Activated CD8-positive, alpha-beta memory T cell treated with anti-CD3 and anti-CD28 coated beads, Interleukin-2, amount 10 ng/mL, durations not matched to agents 7 days and 5 days (primary cell): ENCODE measurements around the gene PRELID3B. TPM values are rescaled to one million over a fixed set of nuclear protein-coding genes. Genes with fewer than 3 reads are reported as not detected.

ENCODE experiments used
- ATAC-seq: fragments of 150-1000 bp; cut with Tn5 transposase; one replicate; pipeline ENCODE4 v1.10.0; 2021; ENCODE audit warnings: moderate library complexity
- CTCF ChIA-PET: fragments of 350-600 bp; sonication (Branson Sonifier 250); formaldehyde crosslinking; loops from one replicate; lab custom pipeline; 2021; ENCODE audit warnings: antibody characterized with exemption; lab: Charles Lee
- DNase-seq: peaks from one replicate; pipeline ENCODE4 v3.0.0-alpha.2; 2020
- H3K27ac Mint-ChIP-seq: one replicate; pipeline ENCODE4 v1.8.0; 2021; ENCODE audit warnings: mild to moderate bottlenecking, mixed read lengths
- H3K27me3 Mint-ChIP-seq: one replicate; pipeline ENCODE4 v1.8.0; 2021; ENCODE audit warnings: mixed read lengths
- H3K36me3 Mint-ChIP-seq: one replicate; pipeline ENCODE4 v1.8.0; 2021; ENCODE audit warnings: mild to moderate bottlenecking, mixed read lengths
- H3K4me1 Mint-ChIP-seq: one replicate; pipeline ENCODE4 v1.8.0; 2021; ENCODE audit warnings: mixed read lengths
- H3K4me3 Mint-ChIP-seq: one replicate; pipeline ENCODE4 v1.8.0; 2021; ENCODE audit warnings: mild to moderate bottlenecking, moderate library complexity, mixed read lengths
- H3K9me3 Mint-ChIP-seq: one replicate; pipeline ENCODE4 v1.8.0; 2022; ENCODE audit warnings: low read depth, mixed read lengths
- total RNA-seq, 2 experiments: library from RNA; stranded (reverse); gene quantifications; one replicate each; pipeline ENCODE4 v1.2.3, GENCODE V29; 2021

PRELID3B gene
- total RNA-seq, 2 experiments from 2014 or later, result 80.4 to 104 TPM

- Mint-ChIP-seq H3K9me3 (no peaks in the 10 kb centered on the region), H3K27ac (no peak overlapping the region), H3K27me3 (no peaks in the 10 kb centered on the region), H3K4me1 (peaks cover 36% of the 10 kb centered on the region), H3K36me3 (peaks cover 20% of the 10 kb centered on the region), H3K4me3 (no peak overlapping the region)
- DNase-seq (no peak), ATAC-seq (no peak)
- CTCF ChIA-PET, result no interaction called here
Measured at GRCh38 chr20:59001449-59002171, 41.0 kb downstream of the PRELID3B start.

DNA sequence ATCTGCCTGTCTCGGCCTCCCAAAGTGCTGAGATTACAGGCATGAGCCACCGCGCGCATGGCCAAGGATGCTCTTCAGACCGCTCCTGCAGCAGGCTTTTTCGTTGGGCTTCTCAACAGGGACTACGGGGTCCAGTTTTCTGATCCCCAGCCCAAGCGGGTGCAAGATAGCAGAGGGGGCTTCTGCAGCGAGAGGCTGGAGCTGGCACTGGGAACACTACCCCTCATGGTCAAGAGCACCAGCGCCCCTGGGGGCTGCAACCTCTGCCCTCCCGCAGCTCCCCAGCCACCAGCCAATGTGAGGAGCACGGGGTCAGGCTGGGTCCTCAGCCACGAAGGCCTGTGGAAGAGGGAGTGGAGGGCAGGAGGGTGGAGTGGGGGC lies 41.5 kb downstream of the PRELID3B start:
- no peaks in the 10 kb centered on the region for H3K27me3 Mint-ChIP-seq
- H3K4me1 Mint-ChIP-seq, result peaks cover 36% of the 10 kb centered on the region
- DNase-seq (no peak), ATAC-seq (no peak)
- CTCF ChIA-PET, result no interaction called here
- peaks cover 22% of the 10 kb centered on the region for H3K36me3 Mint-ChIP-seq
- H3K9me3 Mint-ChIP-seq, result no peaks in the 10 kb centered on the region
- H3K27ac Mint-ChIP-seq, result no peak overlapping the region
- H3K4me3 Mint-ChIP-seq, result no peak overlapping the region

DNA sequence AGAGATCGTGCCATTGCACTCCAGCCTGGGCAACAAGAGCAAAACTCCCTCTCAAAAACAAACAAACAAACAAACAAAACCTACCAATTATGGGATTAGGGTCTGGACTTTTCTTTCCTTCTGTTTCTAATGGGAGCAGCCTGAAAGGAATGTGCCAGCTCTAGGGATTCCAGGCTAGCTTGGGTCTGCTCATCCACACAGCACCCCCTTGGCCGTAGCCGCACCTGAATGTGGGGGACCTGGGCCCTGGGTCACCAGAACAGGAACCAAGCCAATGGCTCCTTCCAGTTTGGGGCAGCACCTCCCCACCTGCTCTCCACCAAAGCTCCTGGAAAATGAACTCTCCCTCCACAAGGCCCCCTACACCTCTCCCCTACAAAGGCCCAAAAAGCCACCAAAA lies 42.3 kb downstream of the PRELID3B start:
- ATAC-seq (no peak), DNase-seq (no peak)
- CTCF ChIA-PET, result no interaction called here
- H3K9me3 Mint-ChIP-seq, result no peaks in the 10 kb centered on the region
- peaks cover 30% of the 10 kb centered on the region for H3K4me1 Mint-ChIP-seq
- H3K4me3 Mint-ChIP-seq, result no peak overlapping the region
- no peaks in the 10 kb centered on the region for H3K27me3 Mint-ChIP-seq
- H3K36me3 Mint-ChIP-seq, result peaks cover 29% of the 10 kb centered on the region
- no peak overlapping the region for H3K27ac Mint-ChIP-seq

DNA sequence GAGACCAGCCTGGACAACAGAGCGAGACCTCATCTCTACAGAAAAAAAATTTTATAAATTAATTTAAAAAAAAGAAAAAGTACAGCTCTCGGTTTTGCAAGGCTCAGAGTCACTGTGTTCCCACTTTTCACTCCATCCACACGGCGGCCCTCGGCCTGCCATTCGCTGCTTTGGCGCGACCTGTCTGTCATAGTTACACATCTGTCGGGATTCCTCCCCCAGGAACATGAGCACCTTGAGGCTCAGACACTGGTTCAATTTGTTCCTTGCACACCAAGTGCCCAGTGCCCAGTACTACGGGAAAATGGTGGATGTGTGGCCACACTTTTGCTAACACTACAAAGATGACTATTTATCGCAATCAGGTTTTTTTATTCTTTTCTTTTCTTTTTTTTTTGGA lies 43.9 kb downstream of the PRELID3B start:
- Mint-ChIP-seq H3K9me3 (no peaks in the 10 kb centered on the region), H3K4me3 (no peak overlapping the region), H3K27me3 (no peaks in the 10 kb centered on the region), H3K36me3 (peaks cover 35% of the 10 kb centered on the region), H3K27ac (no peak overlapping the region), H3K4me1 (peaks cover 15% of the 10 kb centered on the region)
- ATAC-seq (no peak), DNase-seq (no peak)
- CTCF ChIA-PET, result no interaction called here

- DNase-seq (no peak), ATAC-seq (no peak)
- Mint-ChIP-seq H3K27me3 (no peaks in the 10 kb centered on the region), H3K4me3 (no peak overlapping the region), H3K36me3 (peaks cover 36% of the 10 kb centered on the region), H3K4me1 (peaks cover 4% of the 10 kb centered on the region), H3K9me3 (no peaks in the 10 kb centered on the region), H3K27ac (no peak overlapping the region)
- CTCF ChIA-PET, result no interaction called here
Measured at GRCh38 chr20:58997141-58997770, 45.3 kb downstream of the PRELID3B start.

DNA sequence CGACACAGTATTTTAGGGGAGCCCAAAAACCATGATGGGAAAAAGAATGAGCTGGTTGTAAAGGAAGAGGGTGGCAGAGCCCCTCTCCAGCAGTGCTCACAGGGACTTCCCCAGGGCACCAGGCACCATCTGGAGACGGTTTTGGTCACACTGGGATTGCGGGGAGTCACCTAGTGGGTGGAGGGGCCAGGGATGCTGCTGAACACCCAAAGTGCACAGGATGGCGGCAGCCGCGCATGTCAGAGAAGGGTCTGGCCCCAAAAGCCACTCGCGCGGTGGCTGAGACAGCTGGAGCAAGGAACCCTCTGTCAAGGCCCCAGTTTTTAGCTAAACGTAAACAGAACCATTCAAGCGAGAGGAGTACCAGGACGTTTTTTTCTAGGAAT lies 46.4 kb downstream of the PRELID3B start:
- Mint-ChIP-seq H3K4me1 (peaks cover 5% of the 10 kb centered on the region), H3K36me3 (peaks cover 40% of the 10 kb centered on the region), H3K27me3 (no peaks in the 10 kb centered on the region), H3K4me3 (no peak overlapping the region), H3K27ac (no peak overlapping the region), H3K9me3 (no peaks in the 10 kb centered on the region)
- CTCF ChIA-PET, result no interaction called here
- ATAC-seq, result no peak
- no peak for DNase-seq

DNA sequence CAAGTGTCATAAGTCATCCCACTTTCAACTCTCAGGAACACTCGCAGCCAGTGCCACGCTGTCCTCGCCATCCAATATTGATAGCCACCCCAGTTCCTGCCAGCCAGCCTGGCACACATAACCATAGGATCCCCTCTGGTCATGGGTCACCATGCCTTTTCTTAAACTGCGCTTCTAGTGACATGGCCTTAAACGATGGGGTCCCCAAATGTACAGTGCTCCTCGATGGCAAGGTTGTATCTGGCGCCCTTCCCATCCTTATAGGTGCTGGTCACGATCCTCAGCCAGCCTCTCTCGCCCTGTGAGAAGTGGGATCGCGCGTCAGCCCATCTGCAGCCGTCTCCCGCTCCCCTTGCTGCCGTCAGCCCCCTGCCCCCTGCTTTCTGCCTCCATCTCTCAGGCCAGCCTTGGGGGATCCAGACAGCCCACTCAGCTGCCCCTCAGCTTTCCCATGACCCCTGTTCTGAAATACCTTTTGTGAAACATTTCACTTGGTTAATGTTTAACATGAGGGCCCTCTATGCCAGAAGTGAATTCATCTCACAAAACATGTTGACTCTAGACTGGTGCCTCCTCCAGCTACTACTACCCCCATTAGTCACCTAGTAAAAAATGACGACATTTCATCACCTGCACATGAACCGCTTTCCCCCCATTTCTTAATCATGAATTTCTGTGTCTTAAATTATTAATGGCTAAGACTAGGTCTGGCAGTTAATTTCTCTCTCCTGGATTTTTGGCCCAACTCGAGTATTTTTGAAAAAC lies 46.9 kb downstream of the PRELID3B start:
- Mint-ChIP-seq H3K4me3 (no peak overlapping the region), H3K4me1 (peaks cover 5% of the 10 kb centered on the region), H3K9me3 (no peaks in the 10 kb centered on the region), H3K36me3 (peaks cover 44% of the 10 kb centered on the region), H3K27ac (no peak overlapping the region), H3K27me3 (no peaks in the 10 kb centered on the region)
- DNase-seq (no peak), ATAC-seq (no peak)
- CTCF ChIA-PET, result no interaction called here

DNA sequence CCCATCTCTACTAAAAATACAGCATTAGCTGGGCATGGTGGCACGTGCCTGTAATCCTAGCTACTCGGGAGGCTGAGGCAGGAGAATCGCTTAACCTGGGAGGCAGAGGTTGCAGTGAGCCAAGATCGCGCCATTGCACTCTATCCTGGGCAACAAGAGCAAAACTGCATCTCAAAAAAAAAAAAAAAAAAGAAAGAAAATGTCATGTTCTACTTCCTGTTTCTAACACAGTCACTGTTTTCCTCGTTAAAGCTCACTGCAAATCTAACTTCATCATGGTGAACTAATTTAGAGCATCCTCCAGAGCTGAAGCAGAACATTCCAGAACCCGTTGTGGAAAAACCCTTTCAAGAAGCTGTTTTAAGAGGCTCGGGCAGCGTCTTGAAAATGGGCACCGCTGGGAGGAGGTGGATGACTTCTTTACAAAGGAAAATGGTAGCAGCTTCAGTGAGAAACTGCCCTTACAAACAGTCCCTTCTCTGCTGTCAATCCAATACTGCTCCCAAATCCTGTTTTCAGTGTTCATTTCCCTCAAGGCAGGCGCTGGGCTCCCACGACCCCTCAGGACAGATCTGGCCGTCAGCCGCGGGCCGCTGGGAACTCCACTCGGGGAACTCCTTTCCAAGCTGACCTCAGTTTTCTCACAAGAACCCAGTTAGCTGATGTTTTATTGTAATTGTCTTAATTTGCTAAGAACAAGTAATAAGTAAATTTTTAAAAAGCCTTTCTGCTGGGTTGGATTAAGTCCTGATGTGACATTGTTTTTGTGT lies 48.0 kb downstream of the PRELID3B start:
- Mint-ChIP-seq H3K27ac (no peak overlapping the region), H3K27me3 (no peaks in the 10 kb centered on the region), H3K9me3 (no peaks in the 10 kb centered on the region)

GRCh38 chr20:58993332-58994248 lies 49.0 kb downstream of the PRELID3B start:
- CTCF ChIA-PET, result interaction anchor here (0.6 kb wide), 1 partner anchor 11 kb away, joined by 3 read pairs; no protein-coding TSS in a partner anchor
- Mint-ChIP-seq H3K4me3 (no peak overlapping the region), H3K4me1 (peaks cover 5% of the 10 kb centered on the region), H3K9me3 (no peaks in the 10 kb centered on the region), H3K36me3 (peaks cover 56% of the 10 kb centered on the region), H3K27me3 (no peaks in the 10 kb centered on the region), H3K27ac (peak overlapping the region; percentile 30)
- DNase-seq (no peak), ATAC-seq (no peak)

More for the DNA sequence above, 48.0 kb downstream of the PRELID3B start:
- DNase-seq, result no peak
- H3K4me3 Mint-ChIP-seq, result no peak overlapping the region
- H3K4me1 Mint-ChIP-seq, result peaks cover 5% of the 10 kb centered on the region
- peaks cover 49% of the 10 kb centered on the region for H3K36me3 Mint-ChIP-seq
- ATAC-seq, result no peak
- CTCF ChIA-PET, result no interaction called here

GRCh38 chr20:58992911-58993310 lies 49.7 kb downstream of the PRELID3B start:
- H3K36me3 Mint-ChIP-seq, result peaks cover 57% of the 10 kb centered on the region
- CTCF ChIA-PET, result interaction anchor here (0.6 kb wide), 1 partner anchor 10 kb away, joined by 3 read pairs; no protein-coding TSS in a partner anchor
- DNase-seq (no peak), ATAC-seq (no peak)
- no peaks in the 10 kb centered on the region for H3K27me3 Mint-ChIP-seq
- no peak overlapping the region for H3K4me3 Mint-ChIP-seq
- no peaks in the 10 kb centered on the region for H3K9me3 Mint-ChIP-seq
- H3K27ac Mint-ChIP-seq, result peak overlapping the region; percentile 21
- peaks cover 5% of the 10 kb centered on the region for H3K4me1 Mint-ChIP-seq

DNA sequence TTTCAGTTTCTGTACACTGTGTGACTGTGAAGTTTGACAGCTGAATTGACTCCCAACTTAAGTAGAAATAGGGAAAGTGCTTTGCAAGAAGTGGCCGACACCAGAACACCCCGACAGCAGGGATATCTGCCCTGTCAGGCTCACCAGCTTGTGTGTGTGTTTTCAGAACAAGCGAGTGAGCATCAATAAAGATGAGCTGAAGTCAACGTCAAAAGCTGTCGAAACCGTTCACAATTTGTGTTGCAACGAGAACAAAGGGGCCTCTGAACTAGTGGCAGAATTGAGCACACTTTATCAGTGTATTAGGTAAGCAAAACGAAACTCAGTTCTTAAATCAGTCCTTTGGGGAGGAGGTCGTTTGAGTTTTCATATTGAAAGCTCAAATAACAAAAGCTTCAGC lies 50.9 kb downstream of the PRELID3B start:
- Mint-ChIP-seq H3K9me3 (no peaks in the 10 kb centered on the region), H3K27ac (peak overlapping the region; percentile 12), H3K4me3 (no peak overlapping the region), H3K4me1 (peaks cover 12% of the 10 kb centered on the region), H3K36me3 (peaks cover 57% of the 10 kb centered on the region), H3K27me3 (no peaks in the 10 kb centered on the region)
- CTCF ChIA-PET, result no interaction called here
- DNase-seq (no peak), ATAC-seq (no peak)

DNA sequence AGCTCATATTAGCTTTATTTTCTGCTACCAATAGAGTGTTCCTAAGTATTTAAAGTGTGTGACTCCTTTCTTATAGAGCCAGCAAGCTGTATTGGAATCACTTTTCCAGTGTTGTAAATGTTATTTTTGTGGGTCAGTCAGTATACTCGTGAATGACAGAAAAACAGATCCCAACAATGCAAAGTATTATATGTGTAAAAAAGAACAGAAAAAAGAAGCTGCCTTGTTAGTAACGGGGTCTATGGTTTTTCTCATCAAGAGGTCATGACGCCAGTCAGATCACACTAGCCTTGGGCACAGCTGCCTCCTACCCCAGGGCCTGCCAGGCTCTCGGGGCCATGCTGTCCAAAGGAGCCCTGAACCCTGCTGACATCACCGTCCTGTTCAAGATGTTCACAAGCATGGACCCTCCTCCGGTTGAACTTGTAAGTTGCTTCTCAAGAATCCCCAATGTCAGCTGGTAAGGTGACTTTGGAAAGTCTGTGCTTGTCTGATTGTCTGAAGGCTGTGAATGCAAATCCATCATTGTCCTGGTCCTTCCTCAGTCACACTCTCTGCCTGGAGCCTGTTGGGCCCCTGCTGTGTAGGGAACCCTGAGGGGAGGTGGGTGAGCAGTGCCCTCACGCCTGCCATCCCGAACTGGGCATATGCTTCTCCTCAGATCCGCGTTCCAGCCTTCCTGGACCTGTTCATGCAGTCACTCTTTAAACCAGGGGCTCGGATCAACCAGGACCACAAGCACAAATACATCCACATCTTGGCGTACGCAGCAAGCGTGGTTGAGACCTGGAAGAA lies 51.7 kb downstream of the PRELID3B start:
- Mint-ChIP-seq H3K27ac (no peak overlapping the region), H3K27me3 (no peaks in the 10 kb centered on the region)

More for the DNA sequence above, 51.7 kb downstream of the PRELID3B start:
- H3K4me3 Mint-ChIP-seq, result no peak overlapping the region
- peaks cover 57% of the 10 kb centered on the region for H3K36me3 Mint-ChIP-seq
- ATAC-seq (no peak), DNase-seq (no peak)
- peaks cover 19% of the 10 kb centered on the region for H3K4me1 Mint-ChIP-seq
- CTCF ChIA-PET, result no interaction called here
- H3K9me3 Mint-ChIP-seq, result no peaks in the 10 kb centered on the region
